Suprapubic skin (tissue), 3 donors: ENCODE measurements around the gene SOSTDC1.

Experiments used
- EP300 ChIP-seq: sonication (generic); formaldehyde crosslinking; IDR thresholded peaks from one replicate; pipeline ENCODE4 v1.6.1; 2017; ENCODE audit warnings: antibody characterized with exemption
- POLR2A ChIP-seq, 2 donors: fragments of 450-650 bp; IDR thresholded peaks; one replicate each; pipeline ENCODE4 v1.6.1; 2017; ENCODE audit warnings: antibody characterized with exemption in 2 of 2, mild to moderate bottlenecking in 2 of 2, moderate library complexity in 2 of 2
- TF ChIP-seq, protein P1 (sequence below), 2 donors: fragments of 200-600 bp in 1 of 2; fragments of 450-650 bp in 1 of 2; sonication (generic) in 1 of 2; IDR thresholded peaks; one replicate each; pipeline ENCODE4 v1.5.1; 2016 to 2019; ENCODE audit warnings: antibody characterized with exemption in 2 of 2, mild to moderate bottlenecking in 1 of 2, moderate library complexity in 1 of 2

DNA sequence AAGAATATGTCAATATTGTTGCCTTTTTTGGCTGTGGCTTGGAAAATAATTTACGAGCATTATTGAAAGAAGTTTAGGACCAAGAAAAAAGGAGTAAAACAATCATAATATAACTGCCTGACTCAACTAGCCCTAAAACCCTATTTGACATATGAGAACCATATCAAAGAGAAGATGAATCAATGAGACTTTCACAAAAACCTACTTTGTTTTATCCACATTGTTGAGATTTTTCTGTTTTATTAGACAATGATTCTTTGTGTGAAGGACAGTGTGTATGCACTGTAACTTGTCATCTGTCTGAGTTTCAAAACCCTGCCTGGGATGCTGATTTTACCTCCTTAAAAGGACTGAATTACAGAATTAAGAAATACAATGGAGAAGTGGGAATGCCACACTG is 19.0 kb downstream of the SOSTDC1 start:
- TF ChIP-seq, protein P1, sequence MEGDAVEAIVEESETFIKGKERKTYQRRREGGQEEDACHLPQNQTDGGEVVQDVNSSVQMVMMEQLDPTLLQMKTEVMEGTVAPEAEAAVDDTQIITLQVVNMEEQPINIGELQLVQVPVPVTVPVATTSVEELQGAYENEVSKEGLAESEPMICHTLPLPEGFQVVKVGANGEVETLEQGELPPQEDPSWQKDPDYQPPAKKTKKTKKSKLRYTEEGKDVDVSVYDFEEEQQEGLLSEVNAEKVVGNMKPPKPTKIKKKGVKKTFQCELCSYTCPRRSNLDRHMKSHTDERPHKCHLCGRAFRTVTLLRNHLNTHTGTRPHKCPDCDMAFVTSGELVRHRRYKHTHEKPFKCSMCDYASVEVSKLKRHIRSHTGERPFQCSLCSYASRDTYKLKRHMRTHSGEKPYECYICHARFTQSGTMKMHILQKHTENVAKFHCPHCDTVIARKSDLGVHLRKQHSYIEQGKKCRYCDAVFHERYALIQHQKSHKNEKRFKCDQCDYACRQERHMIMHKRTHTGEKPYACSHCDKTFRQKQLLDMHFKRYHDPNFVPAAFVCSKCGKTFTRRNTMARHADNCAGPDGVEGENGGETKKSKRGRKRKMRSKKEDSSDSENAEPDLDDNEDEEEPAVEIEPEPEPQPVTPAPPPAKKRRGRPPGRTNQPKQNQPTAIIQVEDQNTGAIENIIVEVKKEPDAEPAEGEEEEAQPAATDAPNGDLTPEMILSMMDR (IDR thresholded peaks at IDR 0.05), result no peak
- TF ChIP-seq POLR2A (IDR thresholded peaks at IDR 0.05) (no peak), EP300 (no peak)
